Endothelial cell of umbilical vein (primary cell): ENCODE results near the gene OSGEP.

Source experiments
- JUN ChIP-seq: IDR thresholded peaks from 2 replicates; pipeline ENCODE4 v1.6.1; 2011; ENCODE audit warnings: borderline replicate concordance, low read depth; ENCODE audit not compliant: insufficient read length, insufficient read depth
- TF ChIP-seq, protein P1 (sequence below), 2 donors: IDR thresholded peaks; 1 replicate in 1 of 2; 2 replicates in 1 of 2; pipeline ENCODE4 v1.5.1; 2011; ENCODE audit warnings: low read length in 2 of 2, mild to moderate bottlenecking in 2 of 2, moderate library complexity in 2 of 2, control low read depth in 1 of 2, inconsistent platforms in 1 of 2, low read depth in 1 of 2; ENCODE audit not compliant: insufficient read depth in 1 of 2; ENCODE audit errors: extremely low read depth in 1 of 2

DNA sequence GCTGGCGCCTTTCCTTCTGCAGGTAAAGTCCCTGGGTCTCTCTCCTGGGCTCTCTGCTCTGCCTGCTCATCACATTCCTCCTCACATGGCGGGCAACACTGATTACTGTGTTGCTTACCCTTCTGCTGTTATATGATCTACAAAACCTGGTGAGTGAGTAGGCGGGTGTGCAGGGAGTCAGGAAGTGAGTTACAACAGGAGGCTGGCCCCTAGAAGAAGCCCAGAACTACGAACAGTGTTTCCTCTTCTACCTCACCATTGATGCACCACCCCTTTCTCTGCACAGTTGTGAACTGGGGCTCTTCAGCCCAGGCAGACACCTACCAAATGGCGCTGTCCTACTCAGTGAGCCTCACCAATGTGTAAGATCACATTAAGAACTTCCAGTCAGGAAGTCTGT lies 13.7 kb downstream of the OSGEP start:
- TF ChIP-seq, protein P1, sequence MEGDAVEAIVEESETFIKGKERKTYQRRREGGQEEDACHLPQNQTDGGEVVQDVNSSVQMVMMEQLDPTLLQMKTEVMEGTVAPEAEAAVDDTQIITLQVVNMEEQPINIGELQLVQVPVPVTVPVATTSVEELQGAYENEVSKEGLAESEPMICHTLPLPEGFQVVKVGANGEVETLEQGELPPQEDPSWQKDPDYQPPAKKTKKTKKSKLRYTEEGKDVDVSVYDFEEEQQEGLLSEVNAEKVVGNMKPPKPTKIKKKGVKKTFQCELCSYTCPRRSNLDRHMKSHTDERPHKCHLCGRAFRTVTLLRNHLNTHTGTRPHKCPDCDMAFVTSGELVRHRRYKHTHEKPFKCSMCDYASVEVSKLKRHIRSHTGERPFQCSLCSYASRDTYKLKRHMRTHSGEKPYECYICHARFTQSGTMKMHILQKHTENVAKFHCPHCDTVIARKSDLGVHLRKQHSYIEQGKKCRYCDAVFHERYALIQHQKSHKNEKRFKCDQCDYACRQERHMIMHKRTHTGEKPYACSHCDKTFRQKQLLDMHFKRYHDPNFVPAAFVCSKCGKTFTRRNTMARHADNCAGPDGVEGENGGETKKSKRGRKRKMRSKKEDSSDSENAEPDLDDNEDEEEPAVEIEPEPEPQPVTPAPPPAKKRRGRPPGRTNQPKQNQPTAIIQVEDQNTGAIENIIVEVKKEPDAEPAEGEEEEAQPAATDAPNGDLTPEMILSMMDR (IDR thresholded peaks at IDR 0.05; ENCODE audit: extremely low read depth in 1 of 2, insufficient read depth in 1 of 2, low read depth in 1 of 2, low read length in 2 of 2), result no peak
- no peak for TF ChIP-seq JUN
